GM12872 (cell line): ENCODE data around the gene AP5Z1.

ENCODE experiments used
- TF ChIP-seq, protein P1 (sequence below): IDR thresholded peaks from 3 replicates; pipeline ENCODE4 v1.5.1; 2011; ENCODE audit warnings: low read depth, mild to moderate bottlenecking, low read length, moderate library complexity; ENCODE audit not compliant: insufficient read depth

AP5Z1 gene

DNA sequence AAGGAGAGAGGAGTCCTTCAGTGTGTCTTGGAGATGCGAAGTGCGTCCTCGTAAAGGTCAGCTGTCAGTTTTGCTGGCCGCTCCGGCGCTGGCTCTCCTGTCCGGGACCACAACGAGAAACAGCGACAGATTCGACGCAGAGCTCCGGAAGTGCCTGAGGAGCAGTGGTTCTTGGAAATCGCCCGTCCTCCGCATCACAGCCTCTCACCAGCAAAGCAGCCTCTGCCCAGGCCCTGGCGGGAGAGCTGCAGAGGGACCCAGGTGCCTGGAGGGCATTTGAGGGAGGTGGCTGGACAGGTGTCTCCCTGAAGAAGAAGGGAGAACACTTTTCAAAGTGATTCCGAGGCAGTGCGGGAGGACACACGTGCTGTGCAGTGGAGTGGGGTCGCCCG lies 11.6 kb upstream of the AP5Z1 start:
- TF ChIP-seq, protein P1, sequence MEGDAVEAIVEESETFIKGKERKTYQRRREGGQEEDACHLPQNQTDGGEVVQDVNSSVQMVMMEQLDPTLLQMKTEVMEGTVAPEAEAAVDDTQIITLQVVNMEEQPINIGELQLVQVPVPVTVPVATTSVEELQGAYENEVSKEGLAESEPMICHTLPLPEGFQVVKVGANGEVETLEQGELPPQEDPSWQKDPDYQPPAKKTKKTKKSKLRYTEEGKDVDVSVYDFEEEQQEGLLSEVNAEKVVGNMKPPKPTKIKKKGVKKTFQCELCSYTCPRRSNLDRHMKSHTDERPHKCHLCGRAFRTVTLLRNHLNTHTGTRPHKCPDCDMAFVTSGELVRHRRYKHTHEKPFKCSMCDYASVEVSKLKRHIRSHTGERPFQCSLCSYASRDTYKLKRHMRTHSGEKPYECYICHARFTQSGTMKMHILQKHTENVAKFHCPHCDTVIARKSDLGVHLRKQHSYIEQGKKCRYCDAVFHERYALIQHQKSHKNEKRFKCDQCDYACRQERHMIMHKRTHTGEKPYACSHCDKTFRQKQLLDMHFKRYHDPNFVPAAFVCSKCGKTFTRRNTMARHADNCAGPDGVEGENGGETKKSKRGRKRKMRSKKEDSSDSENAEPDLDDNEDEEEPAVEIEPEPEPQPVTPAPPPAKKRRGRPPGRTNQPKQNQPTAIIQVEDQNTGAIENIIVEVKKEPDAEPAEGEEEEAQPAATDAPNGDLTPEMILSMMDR = no peak

DNA sequence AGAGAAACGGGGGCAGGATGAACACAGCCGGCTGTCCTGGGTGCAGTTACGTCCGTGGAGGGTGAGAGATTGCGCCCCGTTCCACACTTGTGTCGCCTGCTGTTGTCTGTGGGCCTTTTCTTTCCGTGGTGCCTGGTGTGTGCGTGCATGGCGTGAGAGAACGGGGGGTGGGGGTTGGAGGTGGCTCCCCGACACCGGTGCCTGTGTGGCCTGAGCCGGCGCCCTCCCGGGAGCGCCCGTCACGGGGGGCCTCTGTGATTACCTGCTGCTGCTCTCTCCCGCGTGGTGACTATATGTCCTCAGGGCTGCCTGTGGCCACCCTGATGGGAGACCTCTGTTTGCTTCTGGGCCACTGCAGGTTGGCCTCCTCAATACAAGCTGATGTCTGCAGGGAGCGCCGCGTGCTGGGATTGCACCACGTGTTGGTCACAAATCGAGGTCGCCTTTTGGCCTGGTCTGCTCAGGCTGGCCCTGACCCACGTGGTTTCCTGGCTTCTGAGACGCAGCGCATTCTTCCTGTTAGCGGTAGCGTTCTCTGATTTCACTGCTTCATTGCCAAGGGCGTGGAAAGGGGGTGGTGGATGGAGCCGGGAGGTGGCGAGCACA lies 10.9 kb upstream of the AP5Z1 start:
- TF ChIP-seq, protein P1 = no peak

DNA sequence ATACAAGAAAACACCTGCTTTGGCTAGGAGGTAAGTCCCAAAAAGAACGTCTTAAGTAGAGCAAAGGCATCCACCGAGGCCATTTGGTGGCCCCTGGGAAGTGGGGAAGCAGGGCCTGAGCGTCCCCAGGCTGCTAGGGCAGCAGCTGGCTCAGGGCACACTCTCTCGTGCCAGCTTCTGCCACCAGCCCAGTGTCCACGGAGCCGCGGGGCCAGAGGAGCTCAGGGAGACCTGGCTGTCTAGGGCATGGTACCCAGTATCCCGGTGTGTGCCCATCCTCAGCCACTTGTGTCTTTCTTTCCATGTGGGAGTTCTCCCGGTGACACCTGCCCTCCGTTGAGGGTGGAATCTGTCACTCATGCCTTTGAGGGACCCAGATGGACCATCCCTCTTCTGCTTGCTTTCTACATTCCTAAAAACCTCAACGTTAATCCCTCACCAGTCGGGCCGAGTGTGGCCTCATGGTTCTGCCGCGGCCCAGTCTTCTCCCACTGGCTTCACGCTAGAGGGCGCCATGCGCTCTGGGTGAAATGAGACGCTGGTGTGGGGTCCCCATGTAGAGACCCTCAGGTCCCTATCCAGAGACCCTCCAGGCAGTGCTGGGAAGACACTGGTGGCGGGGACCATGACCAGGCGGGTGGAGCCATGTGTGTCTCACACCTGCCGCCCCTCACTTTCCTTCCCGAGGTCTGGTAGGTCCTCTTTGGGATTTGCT lies 9.5 kb upstream of the AP5Z1 start:
- TF ChIP-seq, protein P1 = no peak

DNA sequence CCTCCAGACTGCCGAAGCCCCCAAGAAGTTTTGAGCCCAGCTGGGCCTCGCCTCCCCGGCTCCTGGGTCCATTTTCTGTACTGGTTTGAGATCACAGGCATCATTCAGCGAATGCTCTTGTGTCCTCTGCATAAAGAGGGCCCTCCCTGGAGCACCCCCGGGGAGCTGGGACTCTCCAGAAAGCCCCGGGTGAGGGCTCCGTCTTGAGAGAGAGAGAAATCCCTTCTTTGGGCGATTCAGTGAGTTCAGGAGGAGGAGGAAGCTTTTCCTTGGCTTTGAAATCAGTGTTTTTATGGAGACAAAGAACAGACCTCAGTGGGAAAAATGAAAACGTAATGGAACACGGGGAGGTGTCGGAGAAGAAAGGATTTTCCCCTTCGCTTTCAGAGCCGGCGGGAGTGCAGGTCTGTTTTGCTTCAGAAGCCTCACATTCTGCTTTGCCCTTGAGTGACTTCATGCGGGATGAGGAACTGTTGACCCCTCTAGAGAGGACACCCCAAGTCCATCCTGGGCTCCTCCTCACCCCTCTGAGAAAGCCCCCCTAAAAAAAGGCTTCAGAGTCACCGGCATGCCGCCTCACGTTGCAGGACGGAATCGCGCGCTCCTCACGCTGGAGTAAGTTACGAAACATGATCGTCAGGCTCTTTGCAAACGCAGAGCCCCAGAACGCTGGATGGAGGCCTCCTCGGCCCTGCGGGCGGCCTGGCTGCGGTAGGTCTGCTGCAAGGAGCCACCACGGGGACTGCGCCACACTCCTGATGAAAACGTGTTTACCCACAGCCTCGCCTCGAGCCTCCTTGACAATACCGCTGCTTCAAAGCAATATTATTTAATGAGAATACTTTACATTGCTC lies 8.5 kb upstream of the AP5Z1 start:
- TF ChIP-seq, protein P1 = no peak

DNA sequence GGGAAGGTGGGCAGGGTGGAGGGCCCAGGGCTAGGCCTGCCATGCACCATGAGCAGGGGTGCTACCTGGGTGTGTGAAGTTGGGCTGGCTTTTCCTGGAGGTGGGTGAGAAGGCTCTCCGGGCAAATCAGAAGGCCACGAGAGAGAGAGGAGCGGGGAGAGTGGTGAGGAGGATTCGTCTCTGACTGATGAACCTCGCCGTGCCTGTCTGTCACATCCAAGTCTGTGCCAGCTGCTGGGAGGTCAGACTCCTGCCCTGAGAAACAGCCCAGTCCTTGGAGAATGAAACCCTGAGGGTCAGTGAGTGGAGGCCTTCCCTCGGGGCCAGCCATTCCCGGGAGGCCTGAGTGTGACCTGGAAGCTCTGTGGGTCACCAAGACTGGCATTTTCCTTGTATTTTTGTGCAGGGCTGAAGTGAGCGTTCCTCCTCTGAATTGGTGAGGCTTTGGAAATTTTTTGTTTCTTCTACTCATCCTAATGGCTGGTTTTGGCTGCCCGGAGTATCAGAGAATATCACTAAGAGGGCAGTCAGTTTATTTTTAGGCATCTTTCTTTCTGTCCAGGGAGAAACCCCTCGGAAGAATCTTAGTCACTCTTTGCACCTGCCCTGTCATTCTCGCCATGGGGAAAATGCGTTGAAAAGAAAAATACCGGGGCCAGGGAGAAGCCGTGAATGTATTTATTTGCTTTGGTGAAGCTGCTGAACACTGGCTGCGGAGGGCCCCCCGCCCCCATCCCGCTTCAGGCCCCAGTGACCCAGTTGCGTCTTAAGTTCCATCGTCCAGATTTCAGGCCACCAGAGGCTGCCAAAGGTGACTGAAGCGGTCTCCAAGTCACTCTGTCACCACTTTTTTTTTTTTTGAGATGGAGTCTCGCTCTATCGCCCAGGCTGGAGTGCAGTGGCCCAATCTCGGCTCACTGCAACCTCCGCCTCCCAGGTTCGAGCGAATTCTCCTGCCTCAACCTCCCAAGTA lies 6.5 kb upstream of the AP5Z1 start:
- TF ChIP-seq, protein P1 = no peak

DNA sequence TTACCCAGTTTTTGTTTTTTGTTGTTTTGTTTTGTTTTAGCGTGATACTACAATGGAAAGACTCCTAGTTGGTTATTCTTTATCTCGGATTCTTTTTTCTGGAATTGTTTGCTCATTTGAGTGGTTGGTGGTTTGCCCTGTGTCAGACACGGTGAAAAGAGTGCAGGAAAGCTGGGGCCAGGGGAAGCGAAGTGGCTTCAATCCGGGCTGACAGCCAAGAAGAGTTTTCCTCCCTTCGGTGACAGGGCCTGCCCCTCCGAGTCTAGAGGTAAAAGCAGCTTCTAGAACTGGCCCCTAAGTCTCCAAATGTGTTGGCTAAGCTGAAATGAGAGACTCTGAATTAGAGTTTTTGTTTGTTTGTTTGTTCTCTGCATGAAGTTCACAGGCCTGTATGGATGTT lies 5.7 kb upstream of the AP5Z1 start:
- TF ChIP-seq, protein P1 = no peak
